KG1 (cell line): ENCODE data around the gene AMDHD2.

Experiments
- DNase-seq: peaks from one replicate; lab custom pipeline; 2025; lab: John Stamatoyannopoulos, UW

The AMDHD2 gene

DNA sequence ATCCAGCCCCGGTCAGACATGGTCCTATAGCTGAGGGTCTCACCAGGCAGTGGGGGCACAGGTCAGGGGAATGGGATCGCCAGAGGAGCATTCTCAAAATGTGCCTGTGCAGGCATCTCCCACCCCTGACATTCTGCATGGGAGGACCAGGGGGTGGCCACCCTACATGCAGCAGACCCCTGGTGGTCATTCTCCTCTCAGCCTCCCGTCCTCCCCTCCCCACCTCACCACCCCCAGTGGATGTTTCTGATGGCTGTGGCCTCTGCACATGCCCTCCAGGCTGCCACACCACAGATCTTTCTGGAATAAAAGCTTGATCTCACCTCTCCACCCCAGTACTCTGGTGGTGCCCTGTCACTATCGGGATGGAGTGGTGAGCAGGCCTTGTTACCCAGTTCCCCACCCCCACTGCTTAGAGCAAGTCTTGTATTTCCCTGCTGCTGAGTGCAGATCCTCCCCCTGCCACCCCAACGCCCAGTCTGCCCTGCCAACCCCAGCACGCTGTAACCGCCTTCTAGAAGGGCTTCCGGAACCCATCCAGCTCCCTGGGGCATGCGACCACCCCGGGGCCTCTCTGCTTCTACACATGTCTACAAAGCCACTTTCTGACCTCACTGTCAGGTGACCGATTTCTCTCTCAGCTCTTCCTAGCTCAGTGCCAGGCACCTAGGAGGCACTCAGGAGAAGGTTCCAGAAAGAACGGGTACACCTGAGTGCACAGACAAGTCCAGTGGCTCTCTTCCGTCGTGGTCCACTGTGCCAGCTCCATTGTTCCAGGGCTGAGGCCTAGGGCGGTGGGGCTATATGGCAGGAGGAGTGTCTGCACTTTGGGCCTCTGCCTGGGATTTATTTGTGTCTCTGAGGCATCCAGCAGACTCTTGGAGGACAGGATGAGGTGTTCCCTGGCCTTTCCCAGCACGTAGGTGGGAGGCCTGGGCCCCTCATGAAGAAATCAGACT is 36.0 kb upstream of the AMDHD2 start:
- no peak for DNase-seq

DNA sequence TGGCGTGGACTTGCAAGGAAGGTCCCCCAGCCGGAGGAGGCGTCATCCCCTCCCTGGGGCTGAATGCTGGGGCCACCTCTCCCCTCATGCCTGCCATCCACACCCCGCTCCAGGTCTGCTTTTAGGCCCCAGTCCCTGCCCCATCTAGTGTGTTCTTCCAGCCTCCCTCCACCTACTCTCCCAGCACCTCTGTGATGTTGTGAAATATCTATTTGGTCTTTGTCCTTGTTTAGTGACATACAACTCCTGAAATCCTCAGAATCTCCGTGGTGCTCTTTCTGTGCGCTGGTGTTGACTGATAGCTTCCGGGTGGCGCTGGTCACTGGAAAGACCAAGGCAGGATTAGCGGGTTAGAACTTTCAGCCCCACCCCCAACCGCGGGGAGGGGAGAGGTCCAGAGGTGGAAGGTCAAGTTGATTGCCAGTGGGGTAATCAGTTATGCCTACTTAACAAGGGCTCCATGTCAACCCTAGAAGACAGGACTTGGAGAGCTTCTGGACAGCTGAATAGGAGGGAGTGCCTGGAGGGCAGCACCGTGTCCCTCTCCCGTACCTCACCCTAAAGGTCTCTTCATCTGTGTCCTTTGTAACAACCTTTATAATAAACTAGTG is 35.2 kb upstream of the AMDHD2 start:
- no peak for DNase-seq

DNA sequence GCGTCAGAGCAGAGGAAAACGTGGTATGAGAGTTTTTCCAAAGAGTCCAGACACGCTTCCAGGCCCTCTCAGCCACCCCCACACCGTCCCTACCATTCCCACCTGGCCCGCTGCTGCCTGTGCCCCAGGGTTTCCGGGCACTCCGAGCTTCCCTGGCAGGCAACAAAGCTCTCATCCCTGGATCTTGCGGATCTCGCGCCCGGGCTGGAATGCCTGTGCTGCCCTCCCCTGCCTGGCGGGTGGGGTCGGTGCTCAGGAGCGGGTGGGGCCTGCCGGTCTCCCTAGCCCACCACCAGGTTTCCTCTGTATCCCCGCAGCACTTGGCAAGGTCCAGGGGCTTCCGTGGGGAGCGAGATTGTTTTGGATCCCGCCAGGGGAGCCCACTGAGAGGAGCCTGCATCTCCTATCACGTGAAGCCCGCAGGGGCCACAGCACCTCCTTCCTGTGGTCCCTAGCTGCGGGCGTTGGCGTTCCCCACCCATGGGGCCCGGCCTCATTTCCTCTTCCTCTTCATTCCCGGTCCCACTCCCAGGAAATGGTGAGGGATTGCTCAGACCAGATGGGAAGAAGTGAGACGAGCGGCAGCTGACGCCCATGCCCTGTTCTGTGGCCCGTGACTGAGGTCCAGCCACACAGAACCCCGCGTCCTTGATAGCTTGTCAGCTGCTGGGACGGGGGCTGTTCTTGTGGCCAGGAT is 34.2 kb upstream of the AMDHD2 start:
- DNase-seq = no peak

DNA sequence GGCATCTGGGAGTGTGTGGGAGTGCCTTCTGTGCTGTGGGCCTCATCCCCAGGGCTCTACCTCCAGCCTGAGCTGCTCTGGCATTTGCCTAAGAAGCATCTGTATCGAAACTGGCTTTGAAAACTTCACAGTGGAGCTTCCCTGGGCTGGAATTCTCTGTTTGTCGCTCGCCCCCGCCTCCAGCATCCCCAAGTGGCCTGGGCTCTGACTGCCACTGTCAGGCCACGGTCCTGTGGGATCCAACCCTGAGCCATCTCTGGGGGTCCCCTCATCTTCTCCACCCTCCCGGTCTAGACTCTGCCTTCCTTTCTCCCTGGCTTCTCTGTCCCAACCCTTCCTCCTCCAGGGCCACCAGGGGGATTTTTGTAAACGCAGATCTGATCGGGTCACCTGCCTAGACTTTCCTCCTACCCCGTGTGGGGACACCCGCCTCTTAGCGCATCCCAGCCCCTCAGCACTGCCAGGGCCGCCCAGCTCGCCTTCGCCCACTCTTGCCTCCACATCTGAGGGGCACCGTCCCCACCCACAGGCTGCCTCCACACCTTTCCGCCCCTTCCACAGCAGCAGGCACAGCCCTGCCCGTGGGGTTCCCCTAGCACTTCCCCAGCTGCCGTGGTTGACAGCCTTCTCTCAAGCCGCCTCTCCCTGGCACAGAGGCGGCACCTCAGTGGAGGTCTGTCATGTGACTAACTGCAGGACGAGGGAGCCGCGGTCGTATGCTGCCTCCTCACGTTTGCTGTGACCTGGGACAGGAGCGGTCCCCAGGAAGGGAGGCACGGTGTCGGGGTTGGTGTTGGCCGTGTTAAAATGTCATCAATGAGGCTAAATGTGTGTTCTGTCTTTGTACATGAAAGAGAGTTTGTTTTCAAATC is 33.3 kb upstream of the AMDHD2 start:
- DNase-seq = no peak

DNA sequence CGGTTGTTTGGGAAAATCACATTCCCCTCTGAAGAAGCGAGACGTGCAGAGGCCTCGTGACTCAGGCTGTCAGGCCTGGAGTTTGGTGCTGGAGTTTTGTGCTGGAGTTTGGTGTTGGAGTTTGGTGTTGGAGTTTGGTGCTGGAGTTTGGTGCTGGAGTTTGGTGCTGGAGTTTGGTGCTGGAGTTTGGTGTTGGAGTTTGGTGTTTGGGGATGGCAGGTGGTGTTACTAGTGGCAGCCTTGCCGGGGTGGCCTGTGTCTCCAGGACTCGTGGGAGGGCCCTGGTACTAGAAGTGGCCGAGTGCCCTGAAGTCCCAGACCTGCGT is 32.7 kb upstream of the AMDHD2 start:
- DNase-seq = no peak

DNA sequence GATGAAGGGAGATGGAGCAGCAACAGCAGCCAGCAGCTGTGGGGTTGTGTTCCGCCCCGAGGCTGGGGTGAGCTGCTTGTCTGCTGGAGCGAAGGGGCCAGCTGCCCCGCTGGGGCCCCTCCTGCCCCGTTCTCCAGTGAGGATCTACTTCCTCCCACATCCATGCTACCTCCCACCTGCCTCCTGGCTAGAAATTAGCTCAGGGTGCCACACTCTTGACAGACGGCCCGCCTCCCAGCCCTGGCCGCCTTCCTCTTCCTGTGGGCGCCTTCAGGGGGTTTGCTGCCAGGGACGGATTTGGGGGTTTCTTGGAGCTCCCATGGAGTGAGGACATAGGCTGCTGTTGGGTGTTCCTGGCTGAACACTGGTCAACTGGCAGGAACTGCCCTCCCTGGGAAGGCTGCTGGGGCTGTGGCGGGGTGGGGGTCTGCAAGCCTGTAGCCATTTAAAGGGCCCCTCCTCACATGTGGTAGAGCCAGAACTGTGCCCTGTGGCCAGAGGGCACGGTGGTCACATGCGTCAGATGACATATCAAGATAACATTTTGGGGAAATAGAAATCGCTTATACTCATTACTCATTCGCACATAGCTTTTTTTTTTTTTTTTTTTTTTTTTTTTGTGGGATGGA is 32.2 kb upstream of the AMDHD2 start:
- no peak for DNase-seq

DNA sequence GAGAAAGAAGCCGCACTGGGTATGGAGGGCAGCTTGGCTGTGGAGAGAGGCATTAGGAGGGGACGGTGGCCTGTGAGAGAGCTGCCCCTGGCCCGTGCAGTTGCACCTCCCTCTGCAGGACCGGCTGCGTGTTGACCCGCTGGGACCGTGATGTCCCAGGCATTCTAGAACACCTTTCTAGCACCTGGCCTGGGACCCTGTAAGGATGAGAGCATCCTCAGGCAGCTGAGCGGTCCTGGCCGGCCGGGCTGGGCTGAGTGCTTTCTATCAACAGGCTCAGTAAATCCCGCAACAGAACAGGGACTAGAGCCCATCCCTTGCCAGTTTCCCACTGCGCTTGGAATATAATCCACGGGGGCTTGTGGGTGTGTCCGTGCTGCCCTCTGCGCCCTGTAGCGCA is 30.6 kb upstream of the AMDHD2 start:
- no peak for DNase-seq

DNA sequence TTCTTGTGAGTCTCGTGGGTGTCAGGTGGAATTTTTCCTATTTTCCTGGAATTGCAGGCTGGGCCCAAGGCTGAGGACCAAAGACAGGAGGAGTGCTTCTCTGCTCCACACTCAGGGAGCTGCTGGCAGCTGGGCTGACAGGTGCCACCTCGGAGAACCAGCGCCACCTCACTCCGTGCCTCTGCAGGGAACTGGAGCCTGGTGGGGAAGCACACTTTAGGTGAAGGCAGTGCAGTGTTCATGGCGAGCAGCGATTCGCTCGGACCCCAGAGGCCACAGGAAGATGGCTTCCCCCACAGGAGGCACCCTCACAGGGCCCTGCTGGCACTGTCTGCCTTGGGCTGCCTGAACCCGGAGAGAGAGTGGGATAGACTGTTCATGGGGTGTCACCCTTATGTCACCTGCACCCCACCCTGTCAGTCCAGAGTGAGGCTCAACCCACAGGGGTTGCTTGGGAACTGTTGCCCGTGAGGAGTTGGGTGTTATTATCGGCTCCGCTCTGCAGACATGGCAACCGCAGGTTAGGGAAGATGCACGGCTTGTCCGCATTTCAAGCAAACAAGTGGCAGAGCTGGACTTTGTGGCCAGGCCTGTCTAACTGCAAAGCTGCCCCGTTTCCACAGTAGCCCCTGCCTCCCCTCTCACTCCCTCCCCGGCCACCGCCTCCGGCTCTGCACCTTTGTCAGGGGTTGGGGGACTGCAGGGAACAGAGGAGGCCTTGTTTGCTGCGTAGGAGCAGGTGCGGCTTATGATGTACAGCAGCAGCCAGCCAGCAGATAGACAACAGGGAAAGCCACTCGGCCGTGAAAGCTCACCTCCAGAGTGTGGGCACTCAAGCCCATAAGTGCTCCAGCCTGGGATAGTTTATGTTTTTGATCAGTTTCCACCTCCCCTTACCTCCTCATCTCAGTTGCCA is 29.7 kb upstream of the AMDHD2 start:
- DNase-seq = no peak

DNA sequence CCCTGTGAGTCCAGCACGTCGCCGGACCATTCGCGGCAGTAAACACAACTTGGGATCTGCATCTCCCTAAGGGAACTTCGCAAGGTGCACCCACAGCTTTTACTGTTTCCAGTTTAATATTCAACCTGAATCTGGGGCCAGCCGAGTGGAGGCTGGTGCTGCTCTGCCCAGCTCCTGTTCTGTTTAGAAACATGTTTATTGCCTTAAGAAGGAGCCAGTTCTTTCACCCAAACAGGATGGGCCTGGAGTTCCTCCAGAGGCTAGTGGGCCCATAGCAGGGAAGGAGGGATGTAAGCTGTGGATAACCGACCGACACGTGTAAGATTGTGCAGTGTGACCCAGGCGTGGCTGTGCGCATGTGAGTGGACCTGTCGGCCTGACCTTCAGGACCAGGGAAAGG is 27.9 kb upstream of the AMDHD2 start:
- no peak for DNase-seq

DNA sequence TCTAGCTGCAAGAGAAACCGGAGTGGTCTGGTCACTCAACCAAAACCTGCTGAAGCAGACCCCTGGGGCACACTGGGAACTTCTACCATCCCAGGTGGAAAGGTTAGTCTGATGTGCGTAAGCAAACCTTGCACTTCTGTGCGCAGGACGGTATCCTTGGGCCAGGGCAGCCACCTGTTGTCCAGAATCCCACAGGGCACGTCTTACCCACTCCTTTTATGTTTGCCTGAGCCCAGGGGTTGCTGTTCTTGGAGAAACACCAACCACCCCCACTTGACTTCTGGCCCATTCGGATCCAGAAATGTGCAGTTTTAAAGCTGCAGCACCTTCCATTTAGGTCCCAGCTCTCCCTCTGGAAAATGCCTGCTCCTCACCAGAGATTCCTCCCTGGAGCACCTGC is 26.6 kb upstream of the AMDHD2 start:
- DNase-seq = no peak

DNA sequence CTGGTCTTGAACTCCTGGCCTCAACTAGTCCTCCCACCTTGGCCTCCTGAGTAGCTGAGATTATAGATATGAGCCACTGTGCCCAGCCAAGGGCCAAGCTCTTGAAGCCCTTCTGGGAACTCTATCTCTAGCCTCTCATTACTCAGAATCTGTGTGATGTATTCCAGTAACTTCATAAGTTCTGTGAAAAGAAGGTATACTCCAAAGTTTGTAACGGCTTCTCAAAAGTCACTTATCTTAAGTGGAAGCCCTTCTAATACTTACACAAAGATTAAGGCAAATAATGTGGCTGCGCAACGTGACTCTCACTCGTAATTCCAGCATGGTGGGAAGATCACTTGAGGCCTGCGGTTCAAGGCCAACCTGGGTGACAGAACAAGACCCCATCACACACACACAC is 25.6 kb upstream of the AMDHD2 start:
- no peak for DNase-seq

DNA sequence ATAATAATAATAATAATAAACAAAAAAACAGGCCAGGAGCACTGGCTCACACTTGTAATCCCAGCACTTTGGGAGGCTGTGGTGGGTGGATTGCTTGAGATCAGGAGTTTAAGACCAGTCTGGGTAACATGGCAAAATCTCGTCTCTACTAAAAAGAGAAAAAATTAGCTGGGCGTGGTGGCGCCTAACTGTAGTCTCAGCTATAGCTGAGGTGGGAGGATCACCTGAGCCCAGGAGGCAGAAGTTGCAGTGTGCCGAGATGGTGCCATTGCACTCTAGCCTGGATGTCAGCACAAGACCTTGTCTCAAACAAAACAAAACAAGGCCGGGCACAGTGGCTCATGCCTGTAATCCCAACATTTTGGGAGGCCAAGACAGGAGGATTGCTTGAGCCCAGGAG is 25.1 kb upstream of the AMDHD2 start:
- DNase-seq = no peak

DNA sequence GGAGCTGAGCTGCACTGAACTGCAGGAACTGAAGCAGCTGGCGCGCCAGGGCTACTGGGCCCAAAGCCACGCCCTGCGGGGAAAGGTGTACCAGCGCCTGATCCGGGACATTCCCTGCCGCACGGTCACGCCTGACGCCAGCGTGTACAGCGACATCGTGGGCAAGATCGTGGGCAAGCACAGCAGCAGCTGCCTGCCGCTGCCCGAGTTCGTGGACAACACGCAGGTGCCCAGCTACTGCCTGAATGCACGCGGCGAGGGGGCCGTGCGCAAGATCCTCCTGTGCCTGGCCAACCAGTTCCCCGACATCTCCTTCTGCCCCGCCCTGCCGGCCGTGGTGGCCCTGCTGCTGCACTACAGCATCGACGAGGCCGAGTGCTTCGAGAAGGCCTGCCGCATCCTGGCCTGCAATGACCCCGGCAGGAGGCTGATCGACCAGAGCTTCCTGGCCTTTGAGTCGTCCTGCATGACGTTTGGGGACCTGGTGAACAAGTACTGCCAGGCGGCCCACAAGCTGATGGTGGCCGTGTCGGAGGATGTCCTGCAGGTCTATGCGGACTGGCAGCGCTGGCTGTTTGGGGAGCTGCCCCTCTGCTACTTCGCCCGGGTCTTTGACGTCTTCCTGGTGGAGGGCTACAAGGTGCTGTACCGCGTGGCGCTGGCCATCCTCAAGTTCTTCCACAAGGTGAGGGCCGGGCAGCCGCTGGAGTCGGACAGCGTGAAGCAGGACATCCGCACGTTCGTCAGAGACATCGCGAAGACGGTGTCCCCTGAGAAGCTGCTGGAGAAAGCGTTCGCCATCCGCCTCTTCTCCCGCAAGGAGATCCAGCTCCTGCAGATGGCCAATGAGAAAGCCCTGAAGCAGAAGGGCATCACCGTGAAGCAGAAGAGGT is 23.7 kb upstream of the AMDHD2 start:
- no peak for DNase-seq

DNA sequence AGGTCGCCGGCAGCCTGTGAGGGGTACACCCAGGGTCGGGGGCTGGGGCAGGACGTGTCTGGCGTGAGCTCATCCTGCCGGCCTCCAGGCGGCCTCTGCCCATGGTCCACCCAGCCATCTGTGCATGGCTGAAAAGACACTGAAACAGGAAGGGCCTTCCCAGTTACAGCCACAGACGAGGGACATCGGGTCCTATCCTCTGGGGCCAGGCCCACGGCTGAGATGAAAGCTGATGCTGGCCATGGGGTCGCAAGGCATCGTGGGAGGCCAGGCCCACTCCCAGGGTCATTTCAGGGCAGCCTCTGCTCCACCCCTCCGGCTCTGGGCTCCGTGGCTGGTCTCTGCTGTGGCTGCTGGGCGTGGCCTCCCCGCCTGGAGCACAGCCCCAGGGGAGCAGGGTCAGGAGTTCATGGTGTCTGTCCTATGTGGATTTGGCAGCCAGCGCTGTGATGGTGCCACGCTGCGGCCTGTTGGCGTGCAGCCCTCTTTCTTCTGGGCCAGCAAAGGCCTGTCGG is 23.0 kb upstream of the AMDHD2 start:
- no peak for DNase-seq

DNA sequence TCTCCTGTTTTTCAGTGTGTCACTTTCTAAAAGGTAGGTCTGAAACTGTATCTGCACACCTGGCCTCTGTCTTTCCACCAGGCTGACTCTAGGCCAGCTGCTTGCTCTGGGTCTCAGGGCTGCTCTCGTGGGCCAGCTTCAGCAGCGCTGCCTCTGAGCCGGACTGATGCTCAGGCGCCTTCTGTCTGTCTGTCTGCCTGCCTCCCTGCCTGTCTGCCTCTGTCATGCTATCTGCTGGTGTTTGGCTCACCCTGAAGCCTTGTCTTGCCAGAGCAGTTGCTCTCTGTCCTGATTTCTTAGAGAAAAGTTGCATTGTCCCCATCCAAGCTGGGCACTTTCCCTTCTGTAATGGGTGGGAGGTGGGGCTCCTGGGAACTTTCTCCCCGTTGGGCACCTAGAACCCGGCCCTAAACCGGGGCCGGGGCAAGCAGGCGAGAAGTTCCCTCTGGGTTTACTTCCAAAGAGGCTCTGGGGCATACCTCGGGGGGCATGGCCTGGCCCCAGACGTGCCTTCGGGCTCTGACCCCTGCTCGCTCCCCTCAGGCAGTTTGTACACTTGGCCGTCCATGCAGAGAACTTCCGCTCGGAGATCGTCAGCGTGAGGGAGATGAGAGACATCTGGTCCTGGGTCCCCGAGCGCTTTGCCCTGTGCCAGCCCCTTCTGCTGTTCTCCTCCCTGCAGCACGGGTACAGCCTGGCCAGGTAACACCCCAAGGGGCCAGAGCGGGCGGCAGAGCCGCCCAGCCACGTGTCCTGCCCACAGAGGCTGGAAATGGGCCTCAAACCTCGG is 22.3 kb upstream of the AMDHD2 start:
- DNase-seq = no peak

DNA sequence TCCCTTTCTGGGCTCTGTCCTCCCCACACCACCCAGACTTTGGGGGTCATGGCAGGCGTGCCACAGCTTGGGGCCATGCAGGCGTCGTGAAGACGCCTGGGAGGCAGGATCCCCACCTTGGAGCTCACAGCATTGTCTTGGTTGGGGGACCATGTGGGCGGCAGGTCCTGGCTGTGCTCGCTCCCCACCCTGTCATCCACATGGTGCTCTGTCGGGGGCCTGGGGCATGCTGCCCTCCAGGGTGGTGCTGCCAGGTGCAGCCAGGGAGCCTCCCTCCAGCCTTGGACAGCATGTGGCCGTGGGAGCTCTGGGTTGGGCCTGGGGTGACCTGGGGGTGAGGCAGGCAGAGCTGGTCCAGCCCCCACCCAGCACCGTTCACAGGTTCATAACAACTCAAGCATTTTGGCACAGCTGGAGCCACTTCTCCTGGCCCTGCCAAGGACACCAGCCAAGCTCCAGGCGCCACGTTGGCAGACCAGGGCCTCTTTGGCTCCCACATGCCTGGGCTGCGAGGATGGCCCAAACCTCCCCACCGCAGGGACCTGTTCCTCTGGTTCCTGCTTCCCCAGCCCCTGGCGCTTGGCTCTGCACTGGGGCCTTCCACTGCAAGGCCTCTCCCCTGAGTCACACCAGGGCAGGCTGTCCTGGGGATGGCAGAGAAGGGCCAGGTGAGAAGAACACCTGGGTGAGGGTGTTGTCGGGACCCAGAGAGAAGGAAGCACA is 21.5 kb upstream of the AMDHD2 start:
- DNase-seq = no peak

DNA sequence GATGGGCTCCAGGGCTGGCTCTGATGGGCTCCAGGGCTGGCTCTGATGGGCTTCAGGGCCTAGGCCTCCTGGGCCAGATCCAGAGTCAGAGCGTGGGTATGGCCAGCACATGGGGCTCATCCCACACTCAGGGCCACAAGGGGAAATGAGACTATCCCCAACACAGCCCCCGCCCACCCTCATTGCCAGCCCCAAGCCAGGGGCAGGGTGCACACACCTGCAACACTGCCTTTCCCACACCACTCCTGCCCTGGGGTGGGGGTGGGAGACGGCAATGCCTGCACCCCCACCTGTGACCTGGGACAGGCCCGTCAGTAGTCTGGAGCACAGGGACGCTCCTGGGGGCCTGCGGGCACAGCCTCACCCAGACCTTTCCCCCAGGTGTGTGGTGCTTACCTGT is 20.7 kb upstream of the AMDHD2 start:
- DNase-seq = no peak

DNA sequence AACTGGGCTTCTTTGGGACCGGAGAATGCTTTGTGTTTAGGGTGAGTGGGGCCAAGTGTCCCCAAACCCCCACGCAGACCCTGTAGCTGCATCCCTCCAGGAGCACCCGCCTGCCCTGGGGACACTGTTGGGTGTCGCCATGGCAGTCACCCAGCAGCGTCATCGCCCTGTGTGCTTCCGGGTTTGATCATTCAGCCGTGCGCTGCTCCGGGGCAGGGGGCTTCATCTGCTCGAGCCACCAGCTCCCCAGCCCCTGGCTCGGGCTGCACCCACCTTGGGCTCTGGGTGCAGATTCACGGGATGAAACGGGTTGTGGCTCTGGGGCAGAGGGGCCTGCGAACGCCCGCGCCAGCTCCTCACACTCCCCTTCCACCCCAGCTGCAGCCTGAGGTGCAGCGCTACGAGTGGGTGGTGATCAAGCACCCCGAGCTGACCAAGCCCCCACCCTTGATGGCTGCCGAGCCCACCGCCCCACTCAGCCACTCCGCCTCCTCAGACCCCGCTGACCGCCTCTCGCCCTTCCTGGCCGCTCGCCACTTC is 20.2 kb upstream of the AMDHD2 start:
- DNase-seq = no peak
